Subcutaneous abdominal adipose tissue (tissue), 5 donors: Measurements from ENCODE around the gene SLAIN2.

ENCODE experiments used
- H3K27ac ChIP-seq: one replicate; pipeline ENCODE4 v1.7.0; 2013; ENCODE audit warnings: low read depth, mild to moderate bottlenecking, inconsistent platforms, low read length, moderate library complexity
- H3K27me3 ChIP-seq, 5 donors: one replicate each; pipeline ENCODE4 v1.7.0; 2013; ENCODE audit warnings: low read length in 5 of 5, inconsistent platforms in 1 of 5; ENCODE audit not compliant: control insufficient read depth in 5 of 5, insufficient read depth in 4 of 5
- H3K36me3 ChIP-seq, 5 donors: one replicate each; pipeline ENCODE4 v1.7.0; 2013; ENCODE audit warnings: low read length in 5 of 5; ENCODE audit not compliant: control insufficient read depth in 5 of 5, insufficient read depth in 5 of 5
- H3K4me1 ChIP-seq, 5 donors: one replicate each; pipeline ENCODE4 v1.7.0; 2013; ENCODE audit warnings: low read length in 5 of 5, mild to moderate bottlenecking in 3 of 5, moderate library complexity in 1 of 5; ENCODE audit not compliant: control insufficient read depth in 5 of 5, insufficient read depth in 5 of 5
- H3K4me3 ChIP-seq, 5 donors: one replicate each; pipeline ENCODE4 v1.7.0; 2013; ENCODE audit warnings: low read length in 5 of 5, low read depth in 1 of 5
- H3K9ac ChIP-seq, 5 donors: one replicate each; pipeline ENCODE4 v1.7.0; 2013; ENCODE audit warnings: low read length in 5 of 5, mild to moderate bottlenecking in 4 of 5, moderate library complexity in 3 of 5
- H3K9me3 ChIP-seq, 5 donors: one replicate each; pipeline ENCODE4 v1.7.0; 2013; ENCODE audit warnings: low read length in 5 of 5; ENCODE audit not compliant: control insufficient read depth in 5 of 5
- donor health status: healthy.
- donor health status: healthy.
- donor health status: healthy.
- donor health status: healthy.
- donor health status: healthy.

The SLAIN2 gene

GRCh38 chr4:48367016-48367415 lies 25.7 kb downstream of the SLAIN2 start:
- H3K36me3 ChIP-seq: no peaks in the 10 kb centered on the region
- peaks cover 0 to 4% (median 0%) of the 10 kb centered on the region in 5 donors for H3K4me1 ChIP-seq
- no peak overlapping the region for H3K4me3 ChIP-seq
- no peaks in the 10 kb centered on the region for H3K9me3 ChIP-seq
- no peaks in the 10 kb centered on the region for H3K27me3 ChIP-seq
- H3K9ac ChIP-seq: no peak overlapping the region
- no peak overlapping the region for H3K27ac ChIP-seq

GRCh38 chr4:48368389-48368788 lies 27.1 kb downstream of the SLAIN2 start:
- Histone ChIP-seq H3K4me1 (peaks cover 0 to 4% (median 0%) of the 10 kb centered on the region in 5 donors), H3K9ac (no peak overlapping the region), H3K4me3 (no peak overlapping the region), H3K27ac (no peak overlapping the region), H3K36me3 (no peaks in the 10 kb centered on the region), H3K9me3 (no peaks in the 10 kb centered on the region), H3K27me3 (no peaks in the 10 kb centered on the region)

GRCh38 chr4:48369248-48369647 lies 27.9 kb downstream of the SLAIN2 start:
- Histone ChIP-seq H3K4me1 (peaks cover 0 to 4% (median 0%) of the 10 kb centered on the region in 5 donors), H3K9ac (no peak overlapping the region), H3K36me3 (no peaks in the 10 kb centered on the region), H3K9me3 (no peaks in the 10 kb centered on the region), H3K27ac (no peak overlapping the region), H3K27me3 (no peaks in the 10 kb centered on the region), H3K4me3 (no peak overlapping the region)

- Histone ChIP-seq H3K9me3 (no peaks in the 10 kb centered on the region), H3K4me3 (no peak overlapping the region), H3K4me1 (peaks cover 0 to 4% (median 0%) of the 10 kb centered on the region in 5 donors), H3K27ac (no peak overlapping the region), H3K27me3 (no peaks in the 10 kb centered on the region), H3K9ac (no peak overlapping the region), H3K36me3 (no peaks in the 10 kb centered on the region)
These were observed 28.4 kb downstream of the SLAIN2 start for GRCh38 chr4:48369771-48370170.

- H3K4me1 ChIP-seq: peaks cover 0 to 4% (median 0%) of the 10 kb centered on the region in 5 donors
- no peak overlapping the region for H3K4me3 ChIP-seq
- no peaks in the 10 kb centered on the region for H3K27me3 ChIP-seq
- no peaks in the 10 kb centered on the region for H3K9me3 ChIP-seq
- H3K36me3 ChIP-seq: no peaks in the 10 kb centered on the region
- no peak overlapping the region for H3K27ac ChIP-seq
- H3K9ac ChIP-seq: no peak overlapping the region
These were observed 29.2 kb downstream of the SLAIN2 start for GRCh38 chr4:48370260-48371134.

- Histone ChIP-seq H3K4me1 (no peaks in the 10 kb centered on the region), H3K9ac (no peak overlapping the region), H3K27ac (no peak overlapping the region), H3K4me3 (no peak overlapping the region), H3K36me3 (no peaks in the 10 kb centered on the region), H3K27me3 (no peaks in the 10 kb centered on the region), H3K9me3 (no peaks in the 10 kb centered on the region)
These were observed 30.9 kb downstream of the SLAIN2 start for GRCh38 chr4:48372272-48372671.

- H3K4me1 ChIP-seq: peaks cover 0 to 5% (median 0%) of the 10 kb centered on the region in 5 donors
- H3K27ac ChIP-seq: no peak overlapping the region
- no peak overlapping the region for H3K9ac ChIP-seq
- no peaks in the 10 kb centered on the region for H3K27me3 ChIP-seq
- peaks cover 3 to 10% (median 6%) of the 10 kb centered on the region in 5 donors for H3K36me3 ChIP-seq
- H3K9me3 ChIP-seq: no peaks in the 10 kb centered on the region
- no peak overlapping the region for H3K4me3 ChIP-seq
These were observed 34.4 kb downstream of the SLAIN2 start for GRCh38 chr4:48375651-48376304.

- H3K4me1 ChIP-seq: peaks cover 0 to 10% (median 0%) of the 10 kb centered on the region in 5 donors
- H3K36me3 ChIP-seq: peaks cover 10 to 16% (median 13%) of the 10 kb centered on the region in 5 donors
- H3K27me3 ChIP-seq: no peaks in the 10 kb centered on the region
- no peak overlapping the region for H3K27ac ChIP-seq
- no peak overlapping the region for H3K4me3 ChIP-seq
- H3K9ac ChIP-seq: no peak overlapping the region
- H3K9me3 ChIP-seq: no peaks in the 10 kb centered on the region
These were observed 38.4 kb downstream of the SLAIN2 start for GRCh38 chr4:48379587-48380180.

GRCh38 chr4:48380583-48381167 lies 39.3 kb downstream of the SLAIN2 start:
- H3K9ac ChIP-seq: no peak overlapping the region
- H3K4me3 ChIP-seq: no peak overlapping the region

More at GRCh38 chr4:48380583-48381167, 39.3 kb downstream of the SLAIN2 start:
- Histone ChIP-seq H3K4me1 (peaks cover 0 to 10% (median 0%) of the 10 kb centered on the region in 5 donors), H3K27me3 (no peaks in the 10 kb centered on the region), H3K36me3 (peaks cover 18 to 24% (median 19%) of the 10 kb centered on the region in 5 donors), H3K27ac (no peak overlapping the region), H3K9me3 (no peaks in the 10 kb centered on the region)
